NCI-H2107 (cell line): ENCODE measurements around the gene OR2C3.
"Not testable (repeated sequence)": the region's sequence is repeated elsewhere in the genome, so short reads cannot be mapped to it uniquely, and the experiment has no call there.

Experiments used
- DNase-seq: peaks from one replicate; lab custom pipeline; 2025; lab: John Stamatoyannopoulos, UW

OR2C3 gene

GRCh38 chr1:247536340-247536739 lies at the start of gene OR2C3:
OR2C3 (minus strand) TSS chr1:247536440; CDS start chr1:247532511, 3,929 bp downstream.
- DNase-seq = no peak

GRCh38 chr1:247578946-247579460 lies 42.8 kb upstream of the OR2C3 start:
- DNase-seq = no peak

GRCh38 chr1:247576514-247576913 lies 40.3 kb upstream of the OR2C3 start:
- no peak for DNase-seq

- no peak for DNase-seq
These were observed 38.4 kb upstream of the OR2C3 start for GRCh38 chr1:247574664-247575063.

- DNase-seq = no peak
These were observed 38.0 kb upstream of the OR2C3 start for GRCh38 chr1:247574236-247574635.

- DNase-seq = no peak
These were observed 26.0 kb upstream of the OR2C3 start for GRCh38 chr1:247562198-247562597.

GRCh38 chr1:247561711-247562110 lies 25.5 kb upstream of the OR2C3 start:
- no peak for DNase-seq

- DNase-seq = no peak
These were observed 21.9 kb upstream of the OR2C3 start for GRCh38 chr1:247557926-247558674.

- no peak for DNase-seq
These were observed 16.0 kb upstream of the OR2C3 start for GRCh38 chr1:247552231-247552630.

- DNase-seq = no peak
These were observed 15.5 kb upstream of the OR2C3 start for GRCh38 chr1:247551721-247552120.

- no peak for DNase-seq
These were observed 12.5 kb upstream of the OR2C3 start, which contains the start of gene GCSAML for GRCh38 chr1:247548769-247549182. GCSAML (plus strand) TSS chr1:247549134; CDS start chr1:247549192, 58 bp downstream.

GRCh38 chr1:247548092-247548491 lies 11.9 kb upstream of the OR2C3 start:
- no peak for DNase-seq

GRCh38 chr1:247542811-247543210 lies 6.6 kb upstream of the OR2C3 start:
- DNase-seq = no peak

GRCh38 chr1:247540581-247540980 lies 4.3 kb upstream of the OR2C3 start:
- DNase-seq = no peak

GRCh38 chr1:247539215-247539614 lies 3.0 kb upstream of the OR2C3 start:
- no peak for DNase-seq

- no peak for DNase-seq
These were observed 2.3 kb upstream of the OR2C3 start for GRCh38 chr1:247538561-247538960.

- DNase-seq = no peak
These were observed 838 bp downstream of the OR2C3 start for GRCh38 chr1:247535402-247535801.

GRCh38 chr1:247531937-247532336 lies 4.3 kb downstream of the OR2C3 start:
- DNase-seq = no peak

GRCh38 chr1:247530785-247531184 lies 5.5 kb downstream of the OR2C3 start:
- no peak for DNase-seq

GRCh38 chr1:247529771-247530355 lies 6.4 kb downstream of the OR2C3 start:
- no peak for DNase-seq

- no peak for DNase-seq
These were observed 7.3 kb downstream of the OR2C3 start for GRCh38 chr1:247528812-247529474.

GRCh38 chr1:247521886-247522285 lies 14.4 kb downstream of the OR2C3 start:
- not testable (repeated sequence) for DNase-seq

GRCh38 chr1:247518613-247518891 lies 17.7 kb downstream of the OR2C3 start:
- DNase-seq = no peak
